ENCODE results near the gene CAMKV. TPM values are rescaled to one million over a fixed set of nuclear protein-coding genes. Genes with fewer than 3 reads are reported as not detected.

CAMKV gene
- total RNA-seq, 1 experiment from 2014 or later: 13.1 TPM

DNA sequence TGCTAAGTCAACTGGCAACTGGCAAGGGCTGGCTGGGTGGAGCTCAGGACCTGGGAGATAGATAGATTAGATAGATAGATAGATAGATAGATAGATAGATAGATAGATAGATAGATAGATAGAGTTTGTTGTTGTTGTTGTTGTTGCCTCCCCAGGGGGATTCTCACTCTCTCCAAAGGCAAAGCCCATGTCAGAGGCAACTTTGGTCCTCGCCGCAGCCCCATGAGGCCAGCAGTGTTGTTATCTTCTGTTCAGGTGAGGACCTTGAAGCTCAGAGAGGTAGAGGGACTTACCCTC is 41.4 kb upstream of the CAMKV start:
- intact Hi-C loops (cut with micrococcal nuclease; ENCODE audit: unreplicated experiment): no loop called here
- Histone ChIP-seq H3K4me1 (peaks cover 29% of the 10 kb centered on the region), H3K27me3 (replicated peaks; ENCODE audit: control insufficient read depth, insufficient read depth, low read length) (no peaks in the 10 kb centered on the region), H3K9me3 (no peaks in the 10 kb centered on the region), H3K36me3 (ENCODE audit: control insufficient read depth, insufficient read depth, low read length) (no peaks in the 10 kb centered on the region), H3K4me3 (ENCODE audit: low read depth, low read length) (no peak overlapping the region)
- no peak for DNase-seq
- TF ChIP-seq, protein P1, sequence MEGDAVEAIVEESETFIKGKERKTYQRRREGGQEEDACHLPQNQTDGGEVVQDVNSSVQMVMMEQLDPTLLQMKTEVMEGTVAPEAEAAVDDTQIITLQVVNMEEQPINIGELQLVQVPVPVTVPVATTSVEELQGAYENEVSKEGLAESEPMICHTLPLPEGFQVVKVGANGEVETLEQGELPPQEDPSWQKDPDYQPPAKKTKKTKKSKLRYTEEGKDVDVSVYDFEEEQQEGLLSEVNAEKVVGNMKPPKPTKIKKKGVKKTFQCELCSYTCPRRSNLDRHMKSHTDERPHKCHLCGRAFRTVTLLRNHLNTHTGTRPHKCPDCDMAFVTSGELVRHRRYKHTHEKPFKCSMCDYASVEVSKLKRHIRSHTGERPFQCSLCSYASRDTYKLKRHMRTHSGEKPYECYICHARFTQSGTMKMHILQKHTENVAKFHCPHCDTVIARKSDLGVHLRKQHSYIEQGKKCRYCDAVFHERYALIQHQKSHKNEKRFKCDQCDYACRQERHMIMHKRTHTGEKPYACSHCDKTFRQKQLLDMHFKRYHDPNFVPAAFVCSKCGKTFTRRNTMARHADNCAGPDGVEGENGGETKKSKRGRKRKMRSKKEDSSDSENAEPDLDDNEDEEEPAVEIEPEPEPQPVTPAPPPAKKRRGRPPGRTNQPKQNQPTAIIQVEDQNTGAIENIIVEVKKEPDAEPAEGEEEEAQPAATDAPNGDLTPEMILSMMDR (IDR thresholded peaks at IDR 0.05; ENCODE audit: insufficient read depth in 1 of 2, low read depth in 1 of 2, low read length in 1 of 2, severe bottlenecking in 1 of 2, unreplicated experiment in 1 of 2): no peak
- ChIA-PET POLR2A (no interaction called here), CTCF (interaction anchor here (1.6 kb wide), 1 partner anchor 69 kb away, joined by 4 read pairs; no protein-coding TSS in a partner anchor)
- no peaks in the 10 kb centered on the region for H3K27me3 Mint-ChIP-seq (ENCODE audit: insufficient read depth, unreplicated experiment)
- H3K36me3 Mint-ChIP-seq (ENCODE audit: insufficient read depth, unreplicated experiment): no peaks in the 10 kb centered on the region
- no peak overlapping the region for H3K4me3 Mint-ChIP-seq (ENCODE audit: unreplicated experiment)
- H3K4me1 Mint-ChIP-seq (ENCODE audit: low read depth, unreplicated experiment): peaks cover 1% of the 10 kb centered on the region
- no peak overlapping the region for H3K27ac Mint-ChIP-seq (ENCODE audit: unreplicated experiment)
- no peaks in the 10 kb centered on the region for H3K9me3 Mint-ChIP-seq (ENCODE audit: unreplicated experiment)
- BruUV-seq (replicated peaks): no TSS peak

DNA sequence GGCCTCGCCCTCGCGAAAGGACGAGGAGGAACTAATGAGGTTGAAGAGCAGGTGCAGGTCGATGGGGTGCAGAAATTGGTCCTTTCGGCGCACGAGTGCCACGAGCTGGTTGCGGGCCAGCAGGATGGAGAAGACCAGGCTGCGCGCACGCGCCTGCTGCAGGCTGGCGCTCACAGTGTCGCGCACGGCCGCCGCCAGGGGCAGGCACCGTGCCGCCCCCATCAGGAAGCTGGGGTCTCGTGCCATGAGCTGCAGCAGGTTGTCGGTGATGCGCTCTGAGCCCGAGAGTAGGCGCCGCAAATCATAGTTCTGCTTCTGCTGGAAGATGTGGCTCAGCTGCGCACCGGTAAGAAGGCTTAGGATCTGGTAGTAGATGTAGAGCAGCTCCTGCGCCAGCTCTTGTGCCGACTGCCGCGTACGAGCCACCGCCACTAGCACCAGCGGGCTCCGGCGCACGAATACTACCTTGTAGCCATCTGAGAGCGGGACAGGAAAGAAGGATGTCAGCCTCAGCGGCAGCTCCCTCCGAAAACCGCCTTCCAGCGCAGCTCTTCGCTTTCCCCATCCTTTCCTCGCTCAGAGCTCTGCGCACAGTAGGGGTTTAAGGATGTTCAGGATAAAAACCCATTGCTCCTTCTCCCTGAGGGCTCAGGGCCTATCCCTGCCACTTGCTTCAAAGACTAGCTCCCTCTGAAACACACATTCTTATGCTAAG is 40.9 kb upstream of the CAMKV start:
- H3K4me3 Mint-ChIP-seq (ENCODE audit: unreplicated experiment): no peak overlapping the region
- no peak for DNase-seq
- no TSS peak for BruUV-seq (replicated peaks)
- H3K27me3 ChIP-seq (replicated peaks; ENCODE audit: control insufficient read depth, insufficient read depth, low read length): no peaks in the 10 kb centered on the region
- peaks cover 33% of the 10 kb centered on the region for H3K4me1 ChIP-seq
- no peak overlapping the region for H3K27ac Mint-ChIP-seq (ENCODE audit: unreplicated experiment)
- no peaks in the 10 kb centered on the region for H3K27me3 Mint-ChIP-seq (ENCODE audit: insufficient read depth, unreplicated experiment)
- no peaks in the 10 kb centered on the region for H3K9me3 Mint-ChIP-seq (ENCODE audit: unreplicated experiment)
- H3K4me1 Mint-ChIP-seq (ENCODE audit: low read depth, unreplicated experiment): peaks cover 6% of the 10 kb centered on the region
- ChIA-PET CTCF (interaction anchor here (1.6 kb wide), 1 partner anchor 69 kb away, joined by 4 read pairs; no protein-coding TSS in a partner anchor), POLR2A (no interaction called here)
- TF ChIP-seq, protein P1 (IDR thresholded peaks at IDR 0.05; ENCODE audit: insufficient read depth in 1 of 2, low read depth in 1 of 2, low read length in 1 of 2, severe bottlenecking in 1 of 2, unreplicated experiment in 1 of 2): no peak
- H3K9me3 ChIP-seq: no peaks in the 10 kb centered on the region
- intact Hi-C loops (cut with micrococcal nuclease; ENCODE audit: unreplicated experiment): no loop called here
- peaks cover 5% of the 10 kb centered on the region for H3K36me3 Mint-ChIP-seq (ENCODE audit: insufficient read depth, unreplicated experiment)
- H3K36me3 ChIP-seq (ENCODE audit: control insufficient read depth, insufficient read depth, low read length): no peaks in the 10 kb centered on the region
- no peak overlapping the region for H3K4me3 ChIP-seq (ENCODE audit: low read depth, low read length)

DNA sequence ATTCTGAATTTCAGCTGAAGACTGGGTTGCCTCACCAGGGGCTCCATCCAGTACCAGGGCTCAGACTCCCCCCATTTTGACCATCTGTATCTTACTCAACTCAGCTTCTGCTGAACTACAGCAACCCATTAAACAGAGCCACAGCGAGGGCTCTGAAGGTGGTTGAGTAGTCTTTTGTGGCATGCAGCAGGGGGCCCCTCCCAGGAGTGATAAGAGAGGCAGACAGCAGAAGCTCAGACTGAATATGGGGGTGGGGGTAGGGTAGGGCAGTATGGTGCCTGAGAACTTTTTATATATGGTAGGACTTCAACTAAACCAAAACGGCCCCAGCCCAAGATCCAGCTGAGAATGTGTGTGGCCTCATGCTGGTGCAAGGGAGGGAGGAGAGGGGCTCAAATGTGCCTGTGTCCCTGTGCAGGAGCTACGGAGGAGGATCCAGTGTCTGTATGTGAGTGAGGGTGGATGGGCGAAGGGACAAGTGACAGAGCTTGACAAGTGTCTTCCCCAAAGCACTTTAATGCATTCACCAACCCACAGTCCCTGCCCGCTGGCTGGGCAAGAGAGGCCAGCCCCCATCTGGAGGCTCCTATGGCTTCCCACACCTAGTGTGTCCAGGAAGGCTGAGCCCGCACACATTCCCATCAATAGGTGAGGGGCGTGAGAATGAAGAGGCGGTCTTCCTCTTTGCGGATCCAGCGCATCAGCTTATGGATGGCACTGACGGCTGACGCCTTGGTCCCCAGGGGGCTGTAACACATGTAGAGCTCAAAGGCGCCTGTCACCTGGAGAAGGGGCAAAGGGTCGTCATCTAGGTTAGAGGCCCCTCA is 38.9 kb upstream of the CAMKV start:
- Mint-ChIP-seq H3K27ac (ENCODE audit: unreplicated experiment) (no peak overlapping the region), H3K27me3 (ENCODE audit: insufficient read depth, unreplicated experiment) (no peaks in the 10 kb centered on the region), H3K4me1 (ENCODE audit: low read depth, unreplicated experiment) (peaks cover 7% of the 10 kb centered on the region), H3K36me3 (ENCODE audit: insufficient read depth, unreplicated experiment) (peaks cover 10% of the 10 kb centered on the region), H3K4me3 (ENCODE audit: unreplicated experiment) (no peak overlapping the region), H3K9me3 (ENCODE audit: unreplicated experiment) (no peaks in the 10 kb centered on the region)
- Histone ChIP-seq H3K4me3 (ENCODE audit: low read depth, low read length) (no peak overlapping the region), H3K27me3 (replicated peaks; ENCODE audit: control insufficient read depth, insufficient read depth, low read length) (no peaks in the 10 kb centered on the region), H3K4me1 (peaks cover 39% of the 10 kb centered on the region), H3K36me3 (ENCODE audit: control insufficient read depth, insufficient read depth, low read length) (no peaks in the 10 kb centered on the region), H3K9me3 (no peaks in the 10 kb centered on the region)
- BruUV-seq (replicated peaks): no TSS peak
- no peak for DNase-seq
- TF ChIP-seq, protein P1 (IDR thresholded peaks at IDR 0.05; ENCODE audit: insufficient read depth in 1 of 2, low read depth in 1 of 2, low read length in 1 of 2, severe bottlenecking in 1 of 2, unreplicated experiment in 1 of 2): no peak
- intact Hi-C loops (cut with micrococcal nuclease; ENCODE audit: unreplicated experiment): loop anchor here (5.0 kb wide), 1 partner anchor 206 kb away; no protein-coding TSS in a partner anchor
- ChIA-PET CTCF (interaction anchor here (1.3 to 1.7 kb wide), 2 partner anchors 67 to 69 kb away, joined by 4 to 8 read pairs; no protein-coding TSS in a partner anchor), POLR2A (no interaction called here)
